Endothelial cell of umbilical vein (primary cell): ENCODE results near the gene CD109. TPM values are rescaled to one million over a fixed set of nuclear protein-coding genes. Genes with fewer than 3 reads are reported as not detected.

Experiments
- BruUV-seq: library from RNA; stranded (reverse); fragments of 400-500 nt; replicated peaks from 2 replicates; lab custom pipeline; 2021; lab: Mats Ljungman, UMichigan
- CTCF ChIA-PET: fragments of 300-600, 350-600 bp; sonication (Branson Sonifier 250); formaldehyde crosslinking; loops from one replicate; lab custom pipeline; 2021; ENCODE audit warnings: antibody characterized with exemption, inconsistent platforms; lab: Charles Lee
- POLR2A ChIA-PET: fragments of 300-600, 350-600 bp; sonication (Branson Sonifier 250); formaldehyde crosslinking; loops from one replicate; lab custom pipeline; 2021; ENCODE audit warnings: antibody characterized with exemption, inconsistent platforms; lab: Charles Lee
- DNase-seq: peaks from one replicate; pipeline ENCODE4 v3.0.0-alpha.2; 2011; ENCODE audit warnings: low read depth, low spot score
- FAIRE-seq: peaks from 2 replicates; lab custom pipeline; 2011; peaks lifted over from hg19 to GRCh38; lab: Jason Lieb, UNC
- H2AFZ ChIP-seq: 2 replicates; pipeline ENCODE4 v1.6.0; 2012; ENCODE audit warnings: low read depth, low read length, control low read depth, inconsistent platforms
- H3K27ac ChIP-seq: 2 replicates; pipeline ENCODE4 v1.5.1; 2011; ENCODE audit warnings: low read depth, mild to moderate bottlenecking, control low read depth, low read length, moderate library complexity; ENCODE audit not compliant: insufficient read depth
- H3K27me3 ChIP-seq, 2 experiments: 2 replicates each; pipeline versions ENCODE4 v1.6.0 to v1.6.1; 2011; ENCODE audit warnings: low read length in 2 of 2, mixed read lengths in 1 of 2; ENCODE audit not compliant: control insufficient read depth in 2 of 2, insufficient read depth in 2 of 2
- H3K36me3 ChIP-seq, 2 experiments: 2 replicates in 1 of 2; 3 replicates in 1 of 2; pipeline ENCODE4 v1.5.1; 2011; ENCODE audit warnings: low read length in 2 of 2, mild to moderate bottlenecking in 1 of 2, moderate library complexity in 1 of 2; ENCODE audit not compliant: control insufficient read depth in 2 of 2, insufficient read depth in 2 of 2; ENCODE audit errors: extremely low read depth in 1 of 2
- H3K4me1 ChIP-seq: 3 replicates; pipeline ENCODE4 v1.5.1; 2011; ENCODE audit warnings: mild to moderate bottlenecking, low read length; ENCODE audit not compliant: control insufficient read depth, insufficient read depth; ENCODE audit errors: extremely low read depth
- H3K4me2 ChIP-seq: 2 replicates; pipeline ENCODE4 v1.6.1; 2011; ENCODE audit warnings: low read length, control low read depth, mixed read lengths; ENCODE audit not compliant: insufficient read depth
- H3K4me3 ChIP-seq, 3 experiments: fragments of 200-600 bp in 1 of 3; sonication (generic), shearing (Covaris generic) in 1 of 3; replicated peaks in 1 of 3; 2 replicates each; pipeline ENCODE4 v1.5.1; 2011 to 2016; ENCODE audit warnings: control low read depth in 3 of 3, low read length in 3 of 3, mild to moderate bottlenecking in 2 of 3, inconsistent platforms in 1 of 3, low read depth in 1 of 3, moderate library complexity in 1 of 3; ENCODE audit not compliant: insufficient read depth in 1 of 3
- H3K79me2 ChIP-seq: 2 replicates; pipeline ENCODE4 v1.6.0; 2012; ENCODE audit warnings: low read length, inconsistent platforms; ENCODE audit not compliant: control insufficient read depth, insufficient read depth
- H3K9ac ChIP-seq: replicated peaks from 2 replicates; pipeline ENCODE3; 2011; ENCODE audit warnings: low read length, control low read depth; ENCODE audit not compliant: insufficient read depth; ENCODE audit errors: extremely low read depth
- H3K9me1 ChIP-seq: replicated peaks from 3 replicates; pipeline ENCODE4 v1.6.0; 2011; ENCODE audit warnings: mild to moderate bottlenecking, low read length; ENCODE audit not compliant: control insufficient read depth, insufficient read depth; ENCODE audit errors: extremely low read depth
- H3K9me3 ChIP-seq: replicated peaks from 2 replicates; pipeline ENCODE4 v1.5.1; 2012; ENCODE audit warnings: low read length, inconsistent platforms; ENCODE audit not compliant: control insufficient read depth, insufficient read depth
- H4K20me1 ChIP-seq: replicated peaks from 2 replicates; pipeline ENCODE3; 2011; ENCODE audit warnings: mild to moderate bottlenecking, low read length; ENCODE audit not compliant: control insufficient read depth, insufficient read depth; ENCODE audit errors: extremely low read depth
- EZH2 ChIP-seq: IDR thresholded peaks from 2 replicates; pipeline ENCODE4 v1.6.1; 2012; ENCODE audit warnings: borderline replicate concordance, low read depth, mild to moderate bottlenecking, moderate library complexity, low read length, inconsistent platforms; ENCODE audit not compliant: severe bottlenecking
- MYC ChIP-seq: IDR thresholded peaks from one replicate; pipeline ENCODE4 v1.6.1; 2011; ENCODE audit warnings: mild to moderate bottlenecking, low read depth, low read length
- POLR2A ChIP-seq: IDR thresholded peaks from 2 replicates; pipeline ENCODE4 v1.6.1; 2012; ENCODE audit warnings: low read depth, mild to moderate bottlenecking, control low read depth, low read length
- dilution Hi-C: fragments of 300-500 bp; cut with MboI; formaldehyde crosslinking; loops from one replicate; pipeline ENCODE4 v1.15.0; 2019; ENCODE audit warnings: low sequenced_read_pairs; ENCODE audit not compliant: extremely low pct_ligation_motif_present
- intact Hi-C: fragments of 100-400 bp; cut with micrococcal nuclease; formaldehyde crosslinking; loops from one replicate; pipeline ENCODE4 v1.10.0; 2022
- polyA plus RNA-seq, 4 experiments: library from polyadenylated mRNA; depleted of rRNA in 3 of 4; stranded (reverse) in 3 of 4; unstranded in 1 of 4; fragments of >200 nt; gene quantifications; 2 replicates each; pipeline versions ENCODE4 v1.2.1 to v1.2.3, GENCODE V29; 2011 to 2012; ENCODE audit warnings: missing spikeins in 1 of 4
- total RNA-seq: library from RNA; stranded (reverse); gene quantifications from 2 replicates; pipeline ENCODE4 v1.2.3, GENCODE V29; 2021
- TF ChIP-seq, protein P1 (sequence below): IDR thresholded peaks from 2 replicates; pipeline ENCODE4 v1.6.1; 2011; ENCODE audit not compliant: insufficient read depth, insufficient read length
- TF ChIP-seq, protein P2 (sequence below), 2 donors: IDR thresholded peaks; 1 replicate in 1 of 2; 2 replicates in 1 of 2; pipeline ENCODE4 v1.5.1; 2011; ENCODE audit warnings: low read length in 2 of 2, mild to moderate bottlenecking in 2 of 2, moderate library complexity in 2 of 2, control low read depth in 1 of 2, inconsistent platforms in 1 of 2, low read depth in 1 of 2; ENCODE audit not compliant: insufficient read depth in 1 of 2; ENCODE audit errors: extremely low read depth in 1 of 2

CD109 gene
- total and polyA plus RNA-seq, 2 donors (not counting 3 experiments of a cell fraction or from before 2014, with no cell fraction given): 33.9 to 107 TPM

DNA sequence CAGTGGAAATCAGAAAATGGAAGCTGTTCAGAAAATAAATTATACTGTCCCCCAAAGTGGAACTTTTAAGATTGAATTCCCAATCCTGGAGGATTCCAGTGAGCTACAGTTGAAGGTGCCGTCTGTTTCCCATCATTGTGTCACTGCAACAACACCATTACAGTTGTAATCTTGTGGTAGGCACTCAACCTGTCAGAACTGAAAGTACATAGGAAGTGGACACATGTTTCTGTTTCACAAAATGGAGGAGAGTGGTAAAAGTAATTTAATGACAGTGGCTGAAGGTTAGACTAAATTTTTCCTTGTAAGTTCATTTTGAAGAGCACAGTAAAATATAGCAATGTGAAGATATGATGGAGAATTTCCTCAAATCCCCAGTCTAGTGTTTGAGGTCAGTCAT, 70.0 kb downstream of the CD109 start:
- POLR2A ChIA-PET: no interaction called here
- BruUV-seq: no TSS peak
- Histone ChIP-seq H3K4me1 (no peaks in the 10 kb centered on the region), H3K9me3 (no peaks in the 10 kb centered on the region), H3K9me1 (no peaks in the 10 kb centered on the region), H3K27ac (no peak overlapping the region), H3K4me3 (no peak overlapping the region), H4K20me1 (no peaks in the 10 kb centered on the region), H3K27me3 (no peaks in the 10 kb centered on the region), H2AFZ (no peak overlapping the region), H3K4me2 (no peak overlapping the region), H3K9ac (no peak overlapping the region), H3K36me3 (peaks cover 9 to 13% of the 10 kb centered on the region in 2 experiments), H3K79me2 (no peaks in the 10 kb centered on the region)
- DNase-seq: no peak
- dilution Hi-C loops: no loop called here
- TF ChIP-seq EZH2: no peak
- no peak for TF ChIP-seq MYC
- CTCF ChIA-PET: interaction anchor here (1.1 to 2.1 kb wide), 3 partner anchors 18 to 1443 kb away, joined by 3 to 5 read pairs (median 5); no protein-coding TSS in a partner anchor
- no peak for FAIRE-seq
- intact Hi-C loops: no loop called here

DNA sequence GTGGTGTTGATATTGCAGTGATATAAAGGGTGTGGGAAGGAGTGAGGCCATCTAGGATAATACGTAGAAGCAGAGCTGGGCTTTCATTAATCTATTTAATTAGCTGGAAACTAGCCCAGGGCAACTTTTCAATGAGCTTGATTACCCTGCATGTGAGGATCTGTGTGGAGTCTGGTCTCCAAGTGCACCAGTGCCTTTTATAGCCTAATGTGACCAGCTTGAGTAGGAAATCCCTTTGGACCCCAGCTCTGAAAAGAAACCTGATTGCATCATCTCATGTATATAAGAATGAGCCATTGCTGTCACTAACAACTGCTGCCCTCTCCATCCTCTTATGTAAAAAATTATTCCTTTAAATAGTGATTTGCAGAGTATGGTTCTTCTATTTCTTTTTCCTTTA, 72.6 kb downstream of the CD109 start:
- H3K27ac ChIP-seq: no peak overlapping the region
- ChIA-PET POLR2A (no interaction called here), CTCF (interaction anchor here (0.8 to 2.0 kb wide), 3 partner anchors 11 to 1438 kb away, joined by 3 to 5 read pairs (median 3); no protein-coding TSS in a partner anchor)
- peaks cover 5 to 10% of the 10 kb centered on the region in 2 experiments for H3K36me3 ChIP-seq
- no peaks in the 10 kb centered on the region for H4K20me1 ChIP-seq
- peaks cover under 1% of the 10 kb centered on the region for H3K4me1 ChIP-seq
- no peaks in the 10 kb centered on the region for H3K27me3 ChIP-seq
- H3K79me2 ChIP-seq: no peaks in the 10 kb centered on the region
- BruUV-seq: no TSS peak
- no peak overlapping the region for H3K4me3 ChIP-seq
- H2AFZ ChIP-seq: no peak overlapping the region
- TF ChIP-seq POLR2A: no peak
- TF ChIP-seq, protein P1, sequence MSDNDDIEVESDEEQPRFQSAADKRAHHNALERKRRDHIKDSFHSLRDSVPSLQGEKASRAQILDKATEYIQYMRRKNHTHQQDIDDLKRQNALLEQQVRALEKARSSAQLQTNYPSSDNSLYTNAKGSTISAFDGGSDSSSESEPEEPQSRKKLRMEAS: no peak
- TF ChIP-seq, protein P2, sequence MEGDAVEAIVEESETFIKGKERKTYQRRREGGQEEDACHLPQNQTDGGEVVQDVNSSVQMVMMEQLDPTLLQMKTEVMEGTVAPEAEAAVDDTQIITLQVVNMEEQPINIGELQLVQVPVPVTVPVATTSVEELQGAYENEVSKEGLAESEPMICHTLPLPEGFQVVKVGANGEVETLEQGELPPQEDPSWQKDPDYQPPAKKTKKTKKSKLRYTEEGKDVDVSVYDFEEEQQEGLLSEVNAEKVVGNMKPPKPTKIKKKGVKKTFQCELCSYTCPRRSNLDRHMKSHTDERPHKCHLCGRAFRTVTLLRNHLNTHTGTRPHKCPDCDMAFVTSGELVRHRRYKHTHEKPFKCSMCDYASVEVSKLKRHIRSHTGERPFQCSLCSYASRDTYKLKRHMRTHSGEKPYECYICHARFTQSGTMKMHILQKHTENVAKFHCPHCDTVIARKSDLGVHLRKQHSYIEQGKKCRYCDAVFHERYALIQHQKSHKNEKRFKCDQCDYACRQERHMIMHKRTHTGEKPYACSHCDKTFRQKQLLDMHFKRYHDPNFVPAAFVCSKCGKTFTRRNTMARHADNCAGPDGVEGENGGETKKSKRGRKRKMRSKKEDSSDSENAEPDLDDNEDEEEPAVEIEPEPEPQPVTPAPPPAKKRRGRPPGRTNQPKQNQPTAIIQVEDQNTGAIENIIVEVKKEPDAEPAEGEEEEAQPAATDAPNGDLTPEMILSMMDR (IDR thresholded peaks at IDR 0.05; ENCODE audit: extremely low read depth in 1 of 2, insufficient read depth in 1 of 2, low read depth in 1 of 2, low read length in 2 of 2): no peak
- intact Hi-C loops: no loop called here
- no peak for FAIRE-seq
- H3K9me1 ChIP-seq: no peaks in the 10 kb centered on the region
- H3K9ac ChIP-seq: no peak overlapping the region
- no peak overlapping the region for H3K4me2 ChIP-seq
- DNase-seq: no peak
- H3K9me3 ChIP-seq: no peaks in the 10 kb centered on the region
- dilution Hi-C loops: no loop called here
